Endothelial cell of umbilical vein (primary cell): Measurements from ENCODE around the gene CD160. TPM values are rescaled to one million over a fixed set of nuclear protein-coding genes. Genes with fewer than 3 reads are reported as not detected.
"Not testable (repeated sequence)": the region's sequence is repeated elsewhere in the genome, so short reads cannot be mapped to it uniquely, and the experiment has no call there.

ENCODE experiments used
- BruUV-seq: library from RNA; stranded (reverse); fragments of 400-500 nt; replicated peaks from 2 replicates; lab custom pipeline; 2021; lab: Mats Ljungman, UMichigan
- CTCF ChIA-PET: fragments of 300-600, 350-600 bp; sonication (Branson Sonifier 250); formaldehyde crosslinking; loops from one replicate; lab custom pipeline; 2021; ENCODE audit warnings: antibody characterized with exemption, inconsistent platforms; lab: Charles Lee
- POLR2A ChIA-PET: fragments of 300-600, 350-600 bp; sonication (Branson Sonifier 250); formaldehyde crosslinking; loops from one replicate; lab custom pipeline; 2021; ENCODE audit warnings: antibody characterized with exemption, inconsistent platforms; lab: Charles Lee
- DNase-seq: peaks from one replicate; pipeline ENCODE4 v3.0.0-alpha.2; 2011; ENCODE audit warnings: low read depth, low spot score
- FAIRE-seq: peaks from 2 replicates; lab custom pipeline; 2011; peaks lifted over from hg19 to GRCh38; lab: Jason Lieb, UNC
- H2AFZ ChIP-seq: 2 replicates; pipeline ENCODE4 v1.6.0; 2012; ENCODE audit warnings: low read depth, low read length, control low read depth, inconsistent platforms
- H3K27ac ChIP-seq: 2 replicates; pipeline ENCODE4 v1.5.1; 2011; ENCODE audit warnings: low read depth, mild to moderate bottlenecking, control low read depth, low read length, moderate library complexity; ENCODE audit not compliant: insufficient read depth
- H3K27me3 ChIP-seq, 2 experiments: 2 replicates each; pipeline versions ENCODE4 v1.6.0 to v1.6.1; 2011; ENCODE audit warnings: low read length in 2 of 2, mixed read lengths in 1 of 2; ENCODE audit not compliant: control insufficient read depth in 2 of 2, insufficient read depth in 2 of 2
- H3K36me3 ChIP-seq, 2 experiments: 2 replicates in 1 of 2; 3 replicates in 1 of 2; pipeline ENCODE4 v1.5.1; 2011; ENCODE audit warnings: low read length in 2 of 2, mild to moderate bottlenecking in 1 of 2, moderate library complexity in 1 of 2; ENCODE audit not compliant: control insufficient read depth in 2 of 2, insufficient read depth in 2 of 2; ENCODE audit errors: extremely low read depth in 1 of 2
- H3K4me1 ChIP-seq: 3 replicates; pipeline ENCODE4 v1.5.1; 2011; ENCODE audit warnings: mild to moderate bottlenecking, low read length; ENCODE audit not compliant: control insufficient read depth, insufficient read depth; ENCODE audit errors: extremely low read depth
- H3K4me2 ChIP-seq: 2 replicates; pipeline ENCODE4 v1.6.1; 2011; ENCODE audit warnings: low read length, control low read depth, mixed read lengths; ENCODE audit not compliant: insufficient read depth
- H3K4me3 ChIP-seq, 3 experiments: fragments of 200-600 bp in 1 of 3; sonication (generic), shearing (Covaris generic) in 1 of 3; replicated peaks in 1 of 3; 2 replicates each; pipeline ENCODE4 v1.5.1; 2011 to 2016; ENCODE audit warnings: control low read depth in 3 of 3, low read length in 3 of 3, mild to moderate bottlenecking in 2 of 3, inconsistent platforms in 1 of 3, low read depth in 1 of 3, moderate library complexity in 1 of 3; ENCODE audit not compliant: insufficient read depth in 1 of 3
- H3K79me2 ChIP-seq: 2 replicates; pipeline ENCODE4 v1.6.0; 2012; ENCODE audit warnings: low read length, inconsistent platforms; ENCODE audit not compliant: control insufficient read depth, insufficient read depth
- H3K9ac ChIP-seq: replicated peaks from 2 replicates; pipeline ENCODE3; 2011; ENCODE audit warnings: low read length, control low read depth; ENCODE audit not compliant: insufficient read depth; ENCODE audit errors: extremely low read depth
- H3K9me1 ChIP-seq: replicated peaks from 3 replicates; pipeline ENCODE4 v1.6.0; 2011; ENCODE audit warnings: mild to moderate bottlenecking, low read length; ENCODE audit not compliant: control insufficient read depth, insufficient read depth; ENCODE audit errors: extremely low read depth
- H3K9me3 ChIP-seq: replicated peaks from 2 replicates; pipeline ENCODE4 v1.5.1; 2012; ENCODE audit warnings: low read length, inconsistent platforms; ENCODE audit not compliant: control insufficient read depth, insufficient read depth
- H4K20me1 ChIP-seq: replicated peaks from 2 replicates; pipeline ENCODE3; 2011; ENCODE audit warnings: mild to moderate bottlenecking, low read length; ENCODE audit not compliant: control insufficient read depth, insufficient read depth; ENCODE audit errors: extremely low read depth
- dilution Hi-C: fragments of 300-500 bp; cut with MboI; formaldehyde crosslinking; loops from one replicate; pipeline ENCODE4 v1.15.0; 2019; ENCODE audit warnings: low sequenced_read_pairs; ENCODE audit not compliant: extremely low pct_ligation_motif_present
- intact Hi-C: fragments of 100-400 bp; cut with micrococcal nuclease; formaldehyde crosslinking; loops from one replicate; pipeline ENCODE4 v1.10.0; 2022
- polyA plus RNA-seq, 4 experiments: library from polyadenylated mRNA; depleted of rRNA in 3 of 4; stranded (reverse) in 3 of 4; unstranded in 1 of 4; fragments of >200 nt; gene quantifications; 2 replicates each; pipeline versions ENCODE4 v1.2.1 to v1.2.3, GENCODE V29; 2011 to 2012; ENCODE audit warnings: missing spikeins in 1 of 4
- total RNA-seq: library from RNA; stranded (reverse); gene quantifications from 2 replicates; pipeline ENCODE4 v1.2.3, GENCODE V29; 2021

The CD160 gene
- total and polyA plus RNA-seq, 2 donors (not counting 3 experiments of a cell fraction or from before 2014, with no cell fraction given) = not detected

DNA sequence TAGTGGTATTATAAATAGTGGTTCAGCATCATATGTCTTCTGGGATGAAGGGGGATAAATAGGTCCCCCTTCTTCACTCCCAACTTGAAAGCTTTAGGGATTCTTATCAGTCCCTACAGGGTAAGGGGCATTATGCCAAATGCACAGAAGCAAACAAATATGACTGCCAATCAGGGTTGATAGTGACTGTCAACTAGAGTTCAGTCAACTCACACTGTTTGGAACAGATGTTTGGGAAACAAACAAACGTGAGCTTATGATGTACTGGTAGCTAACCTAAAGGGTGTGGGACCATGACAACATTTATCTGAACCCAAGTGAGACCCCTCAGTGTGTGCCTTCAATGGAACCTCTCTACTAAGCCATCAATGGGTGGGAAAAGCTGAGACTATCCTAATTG is 46.1 kb upstream of the CD160 start:
- BruUV-seq = not testable (repeated sequence)

DNA sequence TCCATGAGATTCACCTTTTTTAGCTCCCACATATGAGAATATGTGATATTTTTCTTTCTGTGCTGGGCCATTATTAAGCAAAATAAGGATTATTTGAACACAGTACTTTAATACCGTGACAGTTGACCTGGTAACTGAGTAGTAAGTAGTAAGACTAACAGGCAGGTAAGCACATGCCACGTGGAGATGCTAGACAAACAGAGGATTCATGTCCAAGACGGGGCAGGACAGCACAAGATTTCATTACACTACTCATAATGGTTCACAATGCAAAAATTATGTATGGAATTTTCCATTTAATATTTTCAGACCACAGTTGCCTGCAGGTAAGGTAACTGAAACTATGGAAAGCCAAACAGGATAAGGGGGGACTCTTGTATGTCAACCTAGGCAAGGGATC is 34.4 kb upstream of the CD160 start:
- intact Hi-C loops, POLR2A ChIA-PET, DNase-seq, H3K4me3 ChIP-seq, H3K79me2 ChIP-seq, H4K20me1 ChIP-seq, H3K36me3 ChIP-seq, H3K27ac ChIP-seq, H3K4me1 ChIP-seq, BruUV-seq, H3K27me3 ChIP-seq, dilution Hi-C loops, H3K9me1 ChIP-seq, H3K4me2 ChIP-seq, CTCF ChIA-PET, H3K9ac ChIP-seq, FAIRE-seq, H2AFZ ChIP-seq, H3K9me3 ChIP-seq: not testable (repeated sequence)

More for the DNA sequence above, 46.1 kb upstream of the CD160 start:
- CTCF ChIA-PET, H3K79me2 ChIP-seq, intact Hi-C loops, H2AFZ ChIP-seq, H3K36me3 ChIP-seq, H3K27ac ChIP-seq, H3K9me3 ChIP-seq, H3K9me1 ChIP-seq, H3K9ac ChIP-seq, DNase-seq, FAIRE-seq, H3K4me3 ChIP-seq, POLR2A ChIA-PET, dilution Hi-C loops, H3K4me2 ChIP-seq, H4K20me1 ChIP-seq, H3K4me1 ChIP-seq, H3K27me3 ChIP-seq: not testable (repeated sequence)

DNA sequence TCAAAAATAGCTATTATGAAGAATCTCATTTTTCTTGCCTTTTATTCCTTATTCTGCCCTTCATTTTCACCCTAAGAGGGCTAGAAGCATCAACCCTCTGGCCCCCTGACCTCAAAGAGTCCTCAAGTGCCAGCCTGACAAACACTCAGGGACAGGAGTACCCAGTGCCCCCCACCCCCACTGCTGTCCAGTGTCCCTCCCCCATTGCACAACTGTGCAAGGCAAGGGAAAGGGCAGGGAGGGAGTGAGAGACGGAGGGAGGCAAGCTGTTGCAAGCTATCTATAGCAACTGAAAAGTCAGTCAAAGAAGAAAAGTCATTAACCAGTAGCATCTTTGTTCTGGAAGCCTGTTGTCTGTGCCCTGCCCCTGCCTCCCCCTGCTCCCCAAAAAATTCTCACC is 33.2 kb upstream of the CD160 start:
- H3K79me2 ChIP-seq, dilution Hi-C loops, H3K4me3 ChIP-seq, H3K27ac ChIP-seq, H3K9me3 ChIP-seq, H3K4me2 ChIP-seq, DNase-seq, CTCF ChIA-PET, H3K9ac ChIP-seq, H2AFZ ChIP-seq, H3K27me3 ChIP-seq, FAIRE-seq, H4K20me1 ChIP-seq, intact Hi-C loops, H3K36me3 ChIP-seq, BruUV-seq, H3K9me1 ChIP-seq, POLR2A ChIA-PET, H3K4me1 ChIP-seq: not testable (repeated sequence)
